Fibroblast of lung (primary cell): Measurements from ENCODE around the gene NEK1.

Experiments
- EZH2 ChIP-seq: IDR thresholded peaks from 2 replicates; pipeline ENCODE4 v1.5.1; 2012; ENCODE audit warnings: low read length, control low read depth, mild to moderate bottlenecking; ENCODE audit errors: missing control alignments
- TF ChIP-seq, protein P1 (sequence below), 2 donors: IDR thresholded peaks in 1 of 2; conservative IDR thresholded peaks in 1 of 2; 1 replicate in 1 of 2; 2 replicates in 1 of 2; pipeline ENCODE4 v1.5.1; 2011 to 2012; ENCODE audit warnings: low read length in 2 of 2, control low read depth in 1 of 2, inconsistent platforms in 1 of 2, low read depth in 1 of 2, mild to moderate bottlenecking in 1 of 2

DNA sequence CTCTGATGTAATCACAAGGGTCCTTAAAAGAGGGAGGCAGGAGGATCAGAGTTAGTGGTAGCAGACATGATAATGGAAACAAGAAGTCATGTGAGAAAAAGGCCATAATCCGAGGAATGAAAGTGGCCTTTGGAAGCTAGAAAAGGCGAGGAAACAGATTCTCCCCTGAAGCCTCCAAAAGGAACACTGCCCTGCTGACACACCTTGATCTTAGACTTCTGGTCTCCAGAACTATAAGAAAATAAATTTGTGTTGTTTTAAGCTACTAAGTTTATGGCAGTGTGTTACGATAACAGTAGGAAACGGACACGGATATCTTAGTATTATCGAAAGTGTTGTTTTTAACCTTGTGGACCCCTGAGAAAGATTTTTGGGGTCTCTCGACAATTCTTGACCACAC lies 32.4 kb upstream of the NEK1 start:
- TF ChIP-seq EZH2, result no peak
- TF ChIP-seq, protein P1, sequence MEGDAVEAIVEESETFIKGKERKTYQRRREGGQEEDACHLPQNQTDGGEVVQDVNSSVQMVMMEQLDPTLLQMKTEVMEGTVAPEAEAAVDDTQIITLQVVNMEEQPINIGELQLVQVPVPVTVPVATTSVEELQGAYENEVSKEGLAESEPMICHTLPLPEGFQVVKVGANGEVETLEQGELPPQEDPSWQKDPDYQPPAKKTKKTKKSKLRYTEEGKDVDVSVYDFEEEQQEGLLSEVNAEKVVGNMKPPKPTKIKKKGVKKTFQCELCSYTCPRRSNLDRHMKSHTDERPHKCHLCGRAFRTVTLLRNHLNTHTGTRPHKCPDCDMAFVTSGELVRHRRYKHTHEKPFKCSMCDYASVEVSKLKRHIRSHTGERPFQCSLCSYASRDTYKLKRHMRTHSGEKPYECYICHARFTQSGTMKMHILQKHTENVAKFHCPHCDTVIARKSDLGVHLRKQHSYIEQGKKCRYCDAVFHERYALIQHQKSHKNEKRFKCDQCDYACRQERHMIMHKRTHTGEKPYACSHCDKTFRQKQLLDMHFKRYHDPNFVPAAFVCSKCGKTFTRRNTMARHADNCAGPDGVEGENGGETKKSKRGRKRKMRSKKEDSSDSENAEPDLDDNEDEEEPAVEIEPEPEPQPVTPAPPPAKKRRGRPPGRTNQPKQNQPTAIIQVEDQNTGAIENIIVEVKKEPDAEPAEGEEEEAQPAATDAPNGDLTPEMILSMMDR (conservative IDR thresholded peaks at IDR 0.05 in 1 of 2, IDR thresholded peaks at IDR 0.05 in 1 of 2; ENCODE audit: low read depth in 1 of 2, low read length in 2 of 2), result no peak
